Activated naive CD4-positive, alpha-beta T cell treated with anti-CD3 and anti-CD28 coated beads, Interleukin-2, amount 50 U/mL, for 72 hours (primary cell): ENCODE measurements around the gene IL20. TPM values are rescaled to one million over a fixed set of nuclear protein-coding genes. Genes with fewer than 3 reads are reported as not detected.
"Not testable (repeated sequence)": the region's sequence is repeated elsewhere in the genome, so short reads cannot be mapped to it uniquely, and the experiment has no call there.

ENCODE experiments used
- ATAC-seq, 2 donors: fragments of 150-1000 bp; cut with Tn5 transposase; 2 replicates each; pipeline ENCODE4 v1.10.0; 2021; ENCODE audit warnings: mild to moderate bottlenecking in 2 of 2, moderate library complexity in 2 of 2
- DNase-seq, 2 donors: peaks; one replicate each; pipeline ENCODE4 v3.0.0; 2021 to 2022; ENCODE audit warnings: low spot score in 2 of 2
- H3K27ac Mint-ChIP-seq, 2 donors: one replicate each; pipeline ENCODE4 v1.8.0; 2022; ENCODE audit warnings: mild to moderate bottlenecking in 2 of 2, mixed read lengths in 2 of 2
- H3K36me3 Mint-ChIP-seq, 2 donors: one replicate each; pipeline ENCODE4 v1.8.0; 2022; ENCODE audit warnings: mixed read lengths in 2 of 2
- H3K9me3 Mint-ChIP-seq, 2 donors: one replicate each; pipeline ENCODE4 v1.8.0; 2022; ENCODE audit warnings: mixed read lengths in 2 of 2
- total RNA-seq, 2 donors: library from RNA; stranded (reverse); gene quantifications; one replicate each; pipeline ENCODE4 v1.2.3, GENCODE V29; 2022

IL20 gene
- total RNA-seq, 2 donors from 2014 or later: not detected

GRCh38 chr1:206836111-206836510 is 29.3 kb upstream of the IL20 start:
- Mint-ChIP-seq H3K27ac (no peak overlapping the region), H3K36me3 (no peaks in the 10 kb centered on the region), H3K9me3 (no peaks in the 10 kb centered on the region)
- no peak for DNase-seq
- ATAC-seq: no peak

GRCh38 chr1:206839006-206839560 is 26.3 kb upstream of the IL20 start:
- no peak for ATAC-seq
- H3K9me3 Mint-ChIP-seq: no peaks in the 10 kb centered on the region
- no peak overlapping the region for H3K27ac Mint-ChIP-seq
- no peaks in the 10 kb centered on the region for H3K36me3 Mint-ChIP-seq
- DNase-seq: no peak

- DNase-seq (no peak), ATAC-seq (no peak)
- no peaks in the 10 kb centered on the region for H3K9me3 Mint-ChIP-seq
- no peaks in the 10 kb centered on the region for H3K36me3 Mint-ChIP-seq
- H3K27ac Mint-ChIP-seq: no peak overlapping the region
These were observed 25.6 kb upstream of the IL20 start for GRCh38 chr1:206839857-206840256.

- Mint-ChIP-seq H3K36me3 (no peaks in the 10 kb centered on the region), H3K27ac (no peak overlapping the region), H3K9me3 (no peaks in the 10 kb centered on the region)
- DNase-seq (no peak), ATAC-seq (no peak)
These were observed 23.7 kb upstream of the IL20 start for GRCh38 chr1:206841609-206842323.

GRCh38 chr1:206842854-206843253 is 22.6 kb upstream of the IL20 start:
- no peaks in the 10 kb centered on the region for H3K36me3 Mint-ChIP-seq
- DNase-seq (no peak), ATAC-seq (no peak)
- no peaks in the 10 kb centered on the region for H3K9me3 Mint-ChIP-seq
- no peak overlapping the region for H3K27ac Mint-ChIP-seq

- ATAC-seq: no peak
- Mint-ChIP-seq H3K27ac (no peak overlapping the region), H3K36me3 (no peaks in the 10 kb centered on the region), H3K9me3 (no peaks in the 10 kb centered on the region)
- DNase-seq: no peak
These were observed 21.8 kb upstream of the IL20 start for GRCh38 chr1:206843626-206844025.

GRCh38 chr1:206846487-206846886 is 18.9 kb upstream of the IL20 start:
- H3K36me3 Mint-ChIP-seq: no peaks in the 10 kb centered on the region
- no peaks in the 10 kb centered on the region for H3K9me3 Mint-ChIP-seq
- H3K27ac Mint-ChIP-seq: no peak overlapping the region
- DNase-seq: no peak
- no peak for ATAC-seq

- no peaks in the 10 kb centered on the region for H3K36me3 Mint-ChIP-seq
- H3K27ac Mint-ChIP-seq: no peak overlapping the region
- H3K9me3 Mint-ChIP-seq: no peaks in the 10 kb centered on the region
- DNase-seq (no peak), ATAC-seq (no peak)
These were observed 18.0 kb upstream of the IL20 start for GRCh38 chr1:206847337-206847834.

GRCh38 chr1:206847946-206848345 is 17.5 kb upstream of the IL20 start:
- peaks cover 0 to 1% of the 10 kb centered on the region in 2 donors for H3K9me3 Mint-ChIP-seq
- DNase-seq (no peak), ATAC-seq (no peak)
- H3K27ac Mint-ChIP-seq: no peak overlapping the region
- H3K36me3 Mint-ChIP-seq: no peaks in the 10 kb centered on the region

GRCh38 chr1:206850401-206850800 is 15.0 kb upstream of the IL20 start:
- Mint-ChIP-seq H3K36me3 (no peaks in the 10 kb centered on the region), H3K27ac (no peak overlapping the region), H3K9me3 (peaks cover 0 to 16% of the 10 kb centered on the region in 2 donors)
- ATAC-seq (no peak), DNase-seq (no peak)

GRCh38 chr1:206851341-206852010 is 13.9 kb upstream of the IL20 start:
- Mint-ChIP-seq H3K36me3 (no peaks in the 10 kb centered on the region), H3K9me3 (peaks cover 0 to 16% of the 10 kb centered on the region in 2 donors), H3K27ac (no peak overlapping the region)
- no peak for DNase-seq
- no peak for ATAC-seq

GRCh38 chr1:206852662-206853061 is 12.8 kb upstream of the IL20 start:
- not testable (repeated sequence) for ATAC-seq, H3K27ac Mint-ChIP-seq, H3K36me3 Mint-ChIP-seq, DNase-seq
- H3K9me3 Mint-ChIP-seq: peaks cover 0 to 16% of the 10 kb centered on the region in 2 donors

- H3K27ac Mint-ChIP-seq, DNase-seq, ATAC-seq, H3K36me3 Mint-ChIP-seq: not testable (repeated sequence)
- peaks cover 0 to 16% of the 10 kb centered on the region in 2 donors for H3K9me3 Mint-ChIP-seq
These were observed 11.7 kb upstream of the IL20 start for GRCh38 chr1:206853696-206854095.

- DNase-seq (no peak), ATAC-seq (no peak)
- Mint-ChIP-seq H3K27ac (no peak overlapping the region), H3K9me3 (peaks cover 0 to 16% of the 10 kb centered on the region in 2 donors), H3K36me3 (no peaks in the 10 kb centered on the region)
These were observed 10.9 kb upstream of the IL20 start for GRCh38 chr1:206854401-206855129.

GRCh38 chr1:206855859-206856258 is 9.6 kb upstream of the IL20 start:
- DNase-seq (no peak), ATAC-seq (no peak)
- Mint-ChIP-seq H3K9me3 (peaks cover 0 to 16% of the 10 kb centered on the region in 2 donors), H3K36me3 (no peaks in the 10 kb centered on the region), H3K27ac (no peak overlapping the region)

GRCh38 chr1:206856674-206857464 is 8.6 kb upstream of the IL20 start:
- no peak for DNase-seq
- no peaks in the 10 kb centered on the region for H3K36me3 Mint-ChIP-seq
- peaks cover 0 to 16% of the 10 kb centered on the region in 2 donors for H3K9me3 Mint-ChIP-seq
- peak; percentile 79 to 87 for ATAC-seq
- peak overlapping the region in 1 of 2 donors; percentile 25 for H3K27ac Mint-ChIP-seq
